ENCODE results near the gene DIS3L2. TPM values are rescaled to one million over a fixed set of nuclear protein-coding genes. Genes with fewer than 3 reads are reported as not detected.

DIS3L2 gene
- total RNA-seq, 4 donors from 2014 or later: 22.2 to 31.6 (median 27.8) TPM

GRCh38 chr2:232340171-232340935, 378.8 kb downstream of the DIS3L2 start:
- DNase-seq (ENCODE audit: low spot score) (no peak), ATAC-seq (ENCODE audit: low FRiP score) (no peak)
- TF ChIP-seq CTCF (IDR thresholded peaks at IDR 0.05): no peak

- no peak for TF ChIP-seq CTCF (IDR thresholded peaks at IDR 0.05)
- no peak for ATAC-seq (ENCODE audit: low FRiP score)
- no peak for DNase-seq (ENCODE audit: low spot score)
These were observed 379.7 kb downstream of the DIS3L2 start for GRCh38 chr2:232341061-232341738.

- DNase-seq (ENCODE audit: low spot score) (no peak), ATAC-seq (ENCODE audit: low FRiP score) (no peak)
- TF ChIP-seq CTCF (IDR thresholded peaks at IDR 0.05): no peak
These were observed 380.2 kb downstream of the DIS3L2 start for GRCh38 chr2:232341739-232342126.

- no peak for TF ChIP-seq CTCF (IDR thresholded peaks at IDR 0.05)
- no peak for ATAC-seq (ENCODE audit: low FRiP score)
- DNase-seq (ENCODE audit: low spot score): no peak
These were observed 381.4 kb downstream of the DIS3L2 start for GRCh38 chr2:232342635-232343565.

GRCh38 chr2:232343821-232344220, 382.3 kb downstream of the DIS3L2 start:
- no peak for DNase-seq (ENCODE audit: low spot score)
- no peak for TF ChIP-seq CTCF (IDR thresholded peaks at IDR 0.05)
- ATAC-seq (ENCODE audit: low FRiP score): no peak

- no peak for TF ChIP-seq CTCF (IDR thresholded peaks at IDR 0.05)
- no peak for DNase-seq (ENCODE audit: low spot score)
- ATAC-seq (ENCODE audit: low FRiP score): no peak
These were observed 383.7 kb downstream of the DIS3L2 start for GRCh38 chr2:232345251-232345650.

Measured in omental fat pad (tissue), 4 donors.